IMR-90 (cell line): ENCODE data around the gene CYB5B. TPM values are rescaled to one million over a fixed set of nuclear protein-coding genes. Genes with fewer than 3 reads are reported as not detected.

Source experiments
- ATAC-seq: fragments of 200-7000 bp; cut with Tn5 transposase; 2 replicates; pipeline ENCODE4 v1.9.1; 2020; ENCODE audit warnings: low read depth, mild to moderate bottlenecking, moderate library complexity
- BruUV-seq: library from RNA; stranded (reverse); fragments of 400-500 nt; replicated peaks from 2 replicates; lab custom pipeline; 2021; lab: Mats Ljungman, UMichigan
- CTCF ChIA-PET: fragments of 300-600 bp; formaldehyde crosslinking; extraction: SDS; loops from one replicate; lab custom pipeline; 2021; ENCODE audit warnings: antibody characterized with exemption; lab: Yijun Ruan, JAX
- POLR2A ChIA-PET: fragments of 300-600 bp; sonication (Branson Sonifier 250); formaldehyde crosslinking; loops from one replicate; lab custom pipeline; 2022; ENCODE audit warnings: antibody characterized with exemption; ENCODE audit not compliant: unreplicated experiment; lab: Charles Lee
- DNase-seq: peaks from one replicate; pipeline ENCODE4 v3.0.0; 2013
- H2AFZ ChIP-seq: replicated peaks from 2 replicates; pipeline ENCODE3; 2013; ENCODE audit warnings: low read length, mild to moderate bottlenecking; ENCODE audit not compliant: poor library complexity
- H2AK5ac ChIP-seq: 2 replicates; pipeline ENCODE4 v1.6.1; 2013; ENCODE audit warnings: low read depth, low read length, inconsistent platforms
- H2AK9ac ChIP-seq: replicated peaks from 2 replicates; pipeline ENCODE3; 2013; ENCODE audit warnings: mild to moderate bottlenecking, low read depth, low read length, moderate library complexity; ENCODE audit not compliant: poor library complexity
- H2BK120ac ChIP-seq: 2 replicates; pipeline ENCODE4 v1.6.1; 2013; ENCODE audit warnings: low read depth, low read length, inconsistent platforms
- H2BK15ac ChIP-seq: 3 replicates; pipeline ENCODE4 v1.6.1; 2013; ENCODE audit warnings: low read depth, low read length, inconsistent platforms
- H2BK20ac ChIP-seq: 2 replicates; pipeline ENCODE4 v1.6.1; 2013; ENCODE audit warnings: low read depth, mild to moderate bottlenecking, inconsistent platforms, low read length, moderate library complexity
- H2BK5ac ChIP-seq: 2 replicates; pipeline ENCODE4 v1.6.1; 2013; ENCODE audit warnings: mild to moderate bottlenecking, low read depth, low read length, inconsistent platforms; ENCODE audit not compliant: poor library complexity, severe bottlenecking
- H3K14ac ChIP-seq: replicated peaks from 2 replicates; pipeline ENCODE4 v1.6.1; 2013; ENCODE audit warnings: low read depth, low read length, inconsistent platforms
- H3K18ac ChIP-seq: 2 replicates; pipeline ENCODE4 v1.6.1; 2013; ENCODE audit warnings: low read depth, low read length, control low read depth
- H3K23ac ChIP-seq: 2 replicates; pipeline ENCODE4 v1.6.1; 2013; ENCODE audit warnings: low read depth, low read length, inconsistent platforms
- H3K27ac ChIP-seq: 2 replicates; pipeline ENCODE4 v1.5.1; 2013; ENCODE audit warnings: mild to moderate bottlenecking, control low read depth, low read length; ENCODE audit not compliant: insufficient read depth
- H3K27me3 ChIP-seq: 2 replicates; pipeline ENCODE4 v1.6.1; 2013; ENCODE audit warnings: low read length; ENCODE audit not compliant: control insufficient read depth, insufficient read depth
- H3K36me3 ChIP-seq: 2 replicates; pipeline ENCODE4 v1.6.1; 2013; ENCODE audit warnings: low read length, mixed read lengths; ENCODE audit not compliant: control insufficient read depth, insufficient read depth
- H3K4ac ChIP-seq: 2 replicates; pipeline ENCODE4 v1.6.1; 2013; ENCODE audit warnings: low read depth, low read length, inconsistent platforms
- H3K4me1 ChIP-seq: 2 replicates; pipeline ENCODE4 v1.6.1; 2013; ENCODE audit warnings: low read length, mixed read lengths; ENCODE audit not compliant: control insufficient read depth, insufficient read depth
- H3K4me2 ChIP-seq: 2 replicates; pipeline ENCODE4 v1.6.1; 2013; ENCODE audit warnings: low read depth, mild to moderate bottlenecking, control low read depth, low read length, moderate library complexity
- H3K4me3 ChIP-seq: 2 replicates; pipeline ENCODE4 v1.5.1; 2013; ENCODE audit warnings: low read depth, mild to moderate bottlenecking, control low read depth, low read length, moderate library complexity; ENCODE audit not compliant: insufficient read depth
- H3K56ac ChIP-seq: 2 replicates; pipeline ENCODE4 v1.6.1; 2013; ENCODE audit warnings: low read length, inconsistent platforms; ENCODE audit not compliant: insufficient read depth; ENCODE audit errors: extremely low read depth
- H3K79me1 ChIP-seq, 2 experiments: 2 replicates each; pipeline ENCODE4 v1.6.1; 2013; ENCODE audit warnings: low read length in 2 of 2, inconsistent platforms in 1 of 2, low read depth in 1 of 2
- H3K9ac ChIP-seq: 2 replicates; pipeline ENCODE4 v1.6.1; 2013; ENCODE audit warnings: low read depth, low read length, control low read depth
- H3K9me1 ChIP-seq: 2 replicates; pipeline ENCODE4 v1.6.1; 2013; ENCODE audit warnings: low read length, inconsistent platforms; ENCODE audit not compliant: insufficient read depth
- H3K9me3 ChIP-seq: 2 replicates; pipeline ENCODE4 v1.6.1; 2013; ENCODE audit warnings: low read length; ENCODE audit not compliant: control insufficient read depth, insufficient read depth
- H4K20me1 ChIP-seq: 2 replicates; pipeline ENCODE4 v1.6.1; 2013; ENCODE audit warnings: low read length, inconsistent platforms; ENCODE audit not compliant: insufficient read depth
- H4K5ac ChIP-seq: 2 replicates; pipeline ENCODE4 v1.6.1; 2013; ENCODE audit warnings: mild to moderate bottlenecking, low read depth, low read length, control low read depth
- H4K8ac ChIP-seq, 2 experiments: 2 replicates each; pipeline ENCODE4 v1.6.1; 2013; ENCODE audit warnings: low read depth in 2 of 2, low read length in 2 of 2, control low read depth in 1 of 2, inconsistent platforms in 1 of 2
- H4K91ac ChIP-seq: 2 replicates; pipeline ENCODE4 v1.6.1; 2013; ENCODE audit warnings: low read depth, low read length, inconsistent platforms; ENCODE audit not compliant: insufficient read depth
- MXI1 ChIP-seq: IDR thresholded peaks from 2 replicates; pipeline ENCODE4 v1.6.1; 2012; ENCODE audit warnings: low read depth, mild to moderate bottlenecking, low read length, moderate library complexity, borderline replicate concordance
- RCOR1 ChIP-seq: IDR thresholded peaks from 2 replicates; pipeline ENCODE4 v1.6.1; 2012; ENCODE audit warnings: mild to moderate bottlenecking, low read length, improper control_type of control experiment; ENCODE audit not compliant: insufficient replicate concordance
- WGBS, 2 experiments: methylation state at CpG; one replicate each; pipeline versions ENCODE4 v1.1.5 to v1.1.7; 2013; ENCODE audit warnings: missing lambda C conversion rate in 2 of 2; ENCODE audit not compliant: insufficient read length in 1 of 2; ENCODE audit errors: extremely low coverage in 2 of 2; 5-methylcytosine and 5-hydroxymethylcytosine counted together
- dilution Hi-C: fragments of 300-500 bp; cut with HindIII; formaldehyde crosslinking; loops from one replicate; pipeline ENCODE4 v1.14.3; 2018; ENCODE audit warnings: low sequenced_read_pairs; ENCODE audit not compliant: unreplicated experiment
- in situ Hi-C: fragments of 300-500 bp; cut with MboI; formaldehyde crosslinking; loops from 3 replicates; pipeline ENCODE4 v1.14.3; 2019; ENCODE audit warnings: low sequenced_read_pairs, inconsistent platforms, mixed read lengths
- intact Hi-C: fragments of 100-400 bp; cut with micrococcal nuclease; formaldehyde crosslinking; loops from 2 replicates; pipeline ENCODE4 v1.10.0; 2022
- polyA plus RNA-seq, 3 experiments: library from polyadenylated mRNA; depleted of rRNA; stranded (reverse); fragments of >200 nt; gene quantifications; 2 replicates each; pipeline ENCODE4 v1.2.3, GENCODE V29; 2012; ENCODE audit warnings: low replicate concordance in 1 of 3
- total RNA-seq: library from RNA; depleted of rRNA; stranded (reverse); fragments of >200 nt; gene quantifications from 2 replicates; pipeline ENCODE4 v1.2.3, GENCODE V29; 2012

Gene CYB5B
- total and polyA plus RNA-seq, 2 of the 4 experiments (the other 2 are of a cell fraction), result 100 to 102 TPM

GRCh38 chr16:69466547-69466946, 42.1 kb downstream of the CYB5B start:
- CTCF ChIA-PET, result no interaction called here
- dilution Hi-C loops (no loop called here), in situ Hi-C loops (no loop called here), intact Hi-C loops (loop anchor here (5.0 kb wide), 1 partner anchor 101 kb away; the partner anchor contains the start of gene NFAT5)
- Histone ChIP-seq H3K4me1 (peaks cover 10% of the 10 kb centered on the region), H3K14ac (0 out of 2 replicates have a peak overlapping the region, but pooled peaks have one; percentile 26), H3K4me2 (no peak overlapping the region), H2BK15ac (no peak overlapping the region), H4K91ac (no peak overlapping the region), H2BK20ac (peak overlapping the region; percentile 58), H3K56ac (no peak overlapping the region), H3K18ac (no peak overlapping the region), H3K9ac (no peak overlapping the region; the same call in 1 of the 2 replicates), H2AK9ac (no peak overlapping the region), H3K4me3 (no peak overlapping the region), H4K20me1 (no peaks in the 10 kb centered on the region), H3K27ac (no peak overlapping the region), H3K79me1 (peaks cover 6 to 15% of the 10 kb centered on the region in 2 experiments; a peak in 3 of 4 replicates), H4K5ac (no peak overlapping the region), H3K23ac (no peak overlapping the region), H3K4ac (peak overlapping the region; percentile 25; the same call in 1 of the 2 replicates), H3K27me3 (no peaks in the 10 kb centered on the region), H2BK120ac (no peak overlapping the region), H2AFZ (no peak overlapping the region), H2BK5ac (no peak overlapping the region), H3K36me3 (peaks cover 5% of the 10 kb centered on the region), H2AK5ac (peak overlapping the region; percentile 20; the same call in 1 of the 2 replicates), H3K9me3 (no peaks in the 10 kb centered on the region), H3K9me1 (peaks cover 2% of the 10 kb centered on the region; the same call in 1 of the 2 replicates), H4K8ac (no peak overlapping the region)
- no TSS peak for BruUV-seq
- TF ChIP-seq MXI1 (no peak), RCOR1 (no peak)
- no peak for DNase-seq
- ATAC-seq, result no peak
- WGBS, 2 experiments, result no CpG with 5 or more reads among the region's 2 CpGs
- POLR2A ChIA-PET, result no interaction called here
